Testis (tissue), 3 donors: ENCODE data around the gene WDR27. TPM values are rescaled to one million over a fixed set of nuclear protein-coding genes. Genes with fewer than 3 reads are reported as not detected.

ENCODE experiments used
- DNase-seq: peaks from one replicate; pipeline ENCODE4 v3.0.0-alpha.2; 2019
- H3K27ac ChIP-seq, 2 donors: fragments of 200-600 bp; sonication (generic); one replicate each; pipeline ENCODE4 v1.5.1; 2019
- H3K27me3 ChIP-seq: fragments of 200-600 bp; sonication (generic); one replicate; pipeline ENCODE4 v1.5.1; 2019
- H3K36me3 ChIP-seq: fragments of 200-600 bp; sonication (generic); one replicate; pipeline ENCODE4 v1.5.1; 2017; ENCODE audit warnings: low read depth; ENCODE audit errors: missing control alignments
- H3K4me1 ChIP-seq: fragments of 200-600 bp; sonication (generic); one replicate; pipeline ENCODE4 v1.5.1; 2019
- H3K4me3 ChIP-seq, 2 donors: fragments of 200-600 bp; sonication (generic); one replicate each; pipeline ENCODE4 v1.5.1; 2017 to 2019
- H3K9me3 ChIP-seq: fragments of 200-600 bp; sonication (generic); one replicate; pipeline ENCODE4 v1.5.1; 2017
- POLR2A ChIP-seq: fragments of 450-650 bp; IDR thresholded peaks from one replicate; pipeline ENCODE4 v1.6.1; 2017; ENCODE audit warnings: antibody characterized with exemption, mild to moderate bottlenecking, moderate library complexity
- WGBS, 2 donors: methylation state at CpG; one replicate each; pipeline ENCODE4 v1.1.5; 2018; 5-methylcytosine and 5-hydroxymethylcytosine counted together
- intact Hi-C: fragments of 100-400 bp; cut with DNase I; formaldehyde crosslinking; loops from one replicate; pipeline ENCODE4 v1.15.1; 2023; ENCODE audit warnings: low total_unique reads
- polyA plus RNA-seq: library from polyadenylated mRNA; stranded (reverse); fragments of 350-450 nt; fragmentation: Illumina TruSeq; extraction: RNeasy Lipid Tissue Mini Kit (QIAGEN cat#74804); gene quantifications from one replicate; pipeline ENCODE4 v1.2.3, GENCODE V29; 2014; ENCODE audit warnings: low read depth, low replicate concordance; ENCODE audit not compliant: insufficient read depth
- total RNA-seq, 2 donors: library from RNA; depleted of rRNA; stranded (reverse); fragments of >200 nt; gene quantifications; one replicate each; pipeline ENCODE4 v1.2.3, GENCODE V29; 2016
- TF ChIP-seq, protein P1 (sequence below), 3 experiments: fragments of 450-650 bp in 2 of 3; fragments of 200-600 bp in 1 of 3; sonication (generic) in 1 of 3; IDR thresholded peaks; one replicate each; pipeline ENCODE4 v1.5.1; 2016 to 2019; ENCODE audit warnings: antibody characterized with exemption in 3 of 3, mild to moderate bottlenecking in 2 of 3, moderate library complexity in 1 of 3

WDR27 gene
- total and polyA plus RNA-seq, 3 donors from 2014 or later = 32.8 to 101 (median 84.0) TPM

DNA sequence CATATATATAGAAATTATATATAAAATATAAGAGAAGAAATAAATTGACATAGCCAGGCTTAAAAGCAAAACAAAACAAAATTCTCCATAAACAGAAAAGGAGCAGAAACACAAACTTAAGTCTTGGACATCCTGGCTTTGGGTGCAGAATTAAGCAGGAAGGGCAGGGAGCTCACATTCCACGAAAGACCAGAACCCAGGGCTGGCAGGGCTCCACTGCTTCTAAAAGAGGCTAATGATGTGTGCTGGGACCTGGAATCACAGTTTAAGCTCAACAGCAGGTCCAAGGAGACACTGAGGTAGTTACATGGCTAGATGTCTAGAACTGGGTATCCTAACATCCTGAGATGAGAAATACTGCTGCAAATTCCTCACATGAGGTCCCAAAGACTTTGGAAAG, 210.3 kb downstream of the WDR27 start:
- no peak overlapping the region for H3K27ac ChIP-seq
- intact Hi-C loops = no loop called here

DNA sequence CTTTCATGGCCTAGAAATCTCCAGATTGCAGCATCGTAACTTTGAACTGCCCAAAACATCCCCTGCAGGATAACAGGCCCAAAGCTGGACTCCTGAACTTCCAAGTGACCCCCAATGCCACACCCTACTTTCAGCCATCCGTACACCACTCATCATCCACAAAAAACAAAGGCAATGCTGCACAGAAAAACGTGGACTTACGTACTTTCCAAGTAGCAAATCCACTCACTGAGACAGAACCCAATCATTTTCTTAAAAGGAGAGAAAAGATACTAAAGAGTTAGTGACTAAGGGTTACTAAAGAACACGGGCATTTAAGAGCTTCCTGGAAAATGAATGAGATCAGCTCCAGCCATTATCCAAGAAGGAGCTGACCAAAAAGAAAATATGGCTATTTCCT, 211.0 kb downstream of the WDR27 start:
- 59 to 62% methylated on average over 5 of the region's 5 CpGs for WGBS, 2 donors
- Histone ChIP-seq H3K27me3 (no peaks in the 10 kb centered on the region), H3K27ac (no peak overlapping the region), H3K4me1 (no peaks in the 10 kb centered on the region), H3K9me3 (no peaks in the 10 kb centered on the region), H3K36me3 (no peaks in the 10 kb centered on the region), H3K4me3 (no peak overlapping the region)
- DNase-seq = no peak
- TF ChIP-seq, protein P1, sequence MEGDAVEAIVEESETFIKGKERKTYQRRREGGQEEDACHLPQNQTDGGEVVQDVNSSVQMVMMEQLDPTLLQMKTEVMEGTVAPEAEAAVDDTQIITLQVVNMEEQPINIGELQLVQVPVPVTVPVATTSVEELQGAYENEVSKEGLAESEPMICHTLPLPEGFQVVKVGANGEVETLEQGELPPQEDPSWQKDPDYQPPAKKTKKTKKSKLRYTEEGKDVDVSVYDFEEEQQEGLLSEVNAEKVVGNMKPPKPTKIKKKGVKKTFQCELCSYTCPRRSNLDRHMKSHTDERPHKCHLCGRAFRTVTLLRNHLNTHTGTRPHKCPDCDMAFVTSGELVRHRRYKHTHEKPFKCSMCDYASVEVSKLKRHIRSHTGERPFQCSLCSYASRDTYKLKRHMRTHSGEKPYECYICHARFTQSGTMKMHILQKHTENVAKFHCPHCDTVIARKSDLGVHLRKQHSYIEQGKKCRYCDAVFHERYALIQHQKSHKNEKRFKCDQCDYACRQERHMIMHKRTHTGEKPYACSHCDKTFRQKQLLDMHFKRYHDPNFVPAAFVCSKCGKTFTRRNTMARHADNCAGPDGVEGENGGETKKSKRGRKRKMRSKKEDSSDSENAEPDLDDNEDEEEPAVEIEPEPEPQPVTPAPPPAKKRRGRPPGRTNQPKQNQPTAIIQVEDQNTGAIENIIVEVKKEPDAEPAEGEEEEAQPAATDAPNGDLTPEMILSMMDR (IDR thresholded peaks at IDR 0.05) = no peak
- no peak for TF ChIP-seq POLR2A
- intact Hi-C loops = no loop called here

More for the DNA sequence above, 210.3 kb downstream of the WDR27 start:
- WGBS, 2 donors = 72 to 80% methylated on average over 1 of the region's 1 CpG
- no peak for TF ChIP-seq POLR2A
- TF ChIP-seq, protein P1 (IDR thresholded peaks at IDR 0.05) = no peak
- no peaks in the 10 kb centered on the region for H3K9me3 ChIP-seq
- no peaks in the 10 kb centered on the region for H3K4me1 ChIP-seq
- DNase-seq = no peak
- no peak overlapping the region for H3K4me3 ChIP-seq
- H3K27me3 ChIP-seq = no peaks in the 10 kb centered on the region
- no peaks in the 10 kb centered on the region for H3K36me3 ChIP-seq

DNA sequence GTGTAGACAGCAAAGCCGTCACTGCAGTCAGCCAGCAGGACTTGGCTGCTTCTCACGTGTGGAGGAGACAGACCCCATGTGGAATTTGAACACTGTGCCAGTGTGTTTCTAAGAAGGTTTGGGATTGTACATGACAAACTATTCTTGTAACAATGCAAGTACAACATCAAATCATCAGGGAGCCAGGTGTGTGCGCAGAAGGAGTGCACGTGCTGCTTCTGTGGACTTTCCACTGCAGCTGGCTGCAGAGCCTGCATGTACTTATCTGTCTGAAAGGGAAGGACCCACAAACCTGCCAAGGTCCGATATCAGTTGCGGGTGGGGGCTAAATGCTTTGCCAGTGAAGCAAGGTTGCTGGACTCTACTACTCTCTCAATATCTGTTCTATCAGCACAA, 211.6 kb downstream of the WDR27 start:
- Histone ChIP-seq H3K4me1 (no peaks in the 10 kb centered on the region), H3K4me3 (no peak overlapping the region), H3K36me3 (no peaks in the 10 kb centered on the region), H3K27ac (no peak overlapping the region), H3K9me3 (no peaks in the 10 kb centered on the region), H3K27me3 (no peaks in the 10 kb centered on the region)
- DNase-seq = no peak
- 43 to 48% methylated on average over 4 to 6 of the region's 6 CpGs for WGBS, 2 donors
- TF ChIP-seq, protein P1 (IDR thresholded peaks at IDR 0.05) = no peak
- TF ChIP-seq POLR2A = no peak
- intact Hi-C loops = no loop called here

DNA sequence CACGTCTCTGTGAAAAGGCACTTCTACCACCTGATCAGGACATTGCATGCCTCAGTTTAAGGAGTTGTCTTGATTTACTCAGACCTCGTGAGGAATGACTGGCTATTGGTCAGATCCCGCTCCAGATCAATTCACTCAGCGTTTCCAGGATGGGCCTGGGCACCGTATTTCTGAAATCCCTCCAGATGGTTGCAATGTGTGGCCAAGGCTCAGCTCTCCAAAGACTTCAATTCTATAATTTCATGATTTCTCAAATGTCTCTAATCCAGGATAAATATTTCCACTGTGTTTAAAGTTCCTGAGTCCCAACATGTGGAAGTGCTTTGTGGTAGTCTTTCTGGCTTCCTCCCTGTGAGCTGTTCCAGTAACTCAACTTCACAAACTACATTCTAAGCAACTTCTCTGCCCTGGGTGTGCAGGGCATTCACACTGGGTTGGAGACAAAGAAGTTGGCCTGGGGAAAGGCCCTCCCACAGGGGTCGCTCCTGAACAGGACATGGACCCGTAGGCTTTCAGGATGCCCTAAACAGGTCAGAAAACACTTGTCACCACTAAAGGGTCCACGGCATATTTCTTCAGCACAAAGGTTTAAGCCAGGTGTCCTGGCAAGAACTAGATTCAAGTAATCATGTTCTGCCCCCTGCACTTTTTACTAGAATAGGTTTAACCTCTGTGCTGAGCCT, 212.1 kb downstream of the WDR27 start:
- Histone ChIP-seq H3K4me3 (no peak overlapping the region), H3K4me1 (no peaks in the 10 kb centered on the region), H3K9me3 (no peaks in the 10 kb centered on the region), H3K27me3 (no peaks in the 10 kb centered on the region), H3K36me3 (no peaks in the 10 kb centered on the region), H3K27ac (no peak overlapping the region)
- intact Hi-C loops = no loop called here
- no peak for TF ChIP-seq POLR2A
- TF ChIP-seq, protein P1 (IDR thresholded peaks at IDR 0.05) = no peak
- no peak for DNase-seq
- 78 to 87% methylated on average over 8 of the region's 8 CpGs for WGBS, 2 donors
